GM12874 (cell line): ENCODE measurements around the gene MAFG.

ENCODE experiments used
- TF ChIP-seq, protein P1 (sequence below): IDR thresholded peaks from 2 replicates; pipeline ENCODE4 v1.5.1; 2011; ENCODE audit warnings: low read depth, mild to moderate bottlenecking, control low read depth, low read length, moderate library complexity; ENCODE audit not compliant: insufficient read depth

MAFG gene

DNA sequence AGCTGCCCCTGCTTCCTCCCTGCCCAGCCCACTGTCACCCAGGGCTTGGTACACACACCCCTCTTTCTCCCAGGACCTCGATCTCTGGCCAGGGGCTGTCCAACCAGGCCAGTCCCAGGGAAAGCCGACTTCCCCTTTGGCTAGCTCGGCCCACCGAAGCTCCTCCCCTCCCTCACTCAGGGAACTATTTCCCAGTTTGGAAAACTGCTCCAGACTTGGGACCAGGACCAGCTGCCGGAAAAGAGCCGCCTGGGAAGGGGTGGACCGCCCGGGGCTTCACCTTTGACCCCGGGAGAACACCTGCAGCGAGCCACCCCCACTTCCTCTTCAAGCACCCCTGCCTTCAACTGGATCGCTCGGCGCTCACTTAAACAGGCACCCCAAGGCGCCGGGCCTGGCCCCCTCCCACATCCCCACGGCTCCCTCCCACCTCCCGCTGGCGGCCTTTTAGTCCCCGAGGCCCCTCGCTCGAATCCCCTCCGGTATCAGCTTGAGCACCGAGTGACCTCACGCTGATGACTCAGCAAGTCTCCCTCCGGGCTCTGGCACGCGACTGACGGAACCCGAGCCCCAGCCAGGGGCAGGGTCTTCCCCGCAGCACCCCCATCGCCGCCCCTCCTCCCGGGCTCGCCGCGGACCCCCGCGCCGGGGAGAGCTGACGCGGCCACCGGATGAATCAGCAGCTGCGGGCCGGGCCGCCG lies 934 bp downstream of the MAFG start:
- TF ChIP-seq, protein P1, sequence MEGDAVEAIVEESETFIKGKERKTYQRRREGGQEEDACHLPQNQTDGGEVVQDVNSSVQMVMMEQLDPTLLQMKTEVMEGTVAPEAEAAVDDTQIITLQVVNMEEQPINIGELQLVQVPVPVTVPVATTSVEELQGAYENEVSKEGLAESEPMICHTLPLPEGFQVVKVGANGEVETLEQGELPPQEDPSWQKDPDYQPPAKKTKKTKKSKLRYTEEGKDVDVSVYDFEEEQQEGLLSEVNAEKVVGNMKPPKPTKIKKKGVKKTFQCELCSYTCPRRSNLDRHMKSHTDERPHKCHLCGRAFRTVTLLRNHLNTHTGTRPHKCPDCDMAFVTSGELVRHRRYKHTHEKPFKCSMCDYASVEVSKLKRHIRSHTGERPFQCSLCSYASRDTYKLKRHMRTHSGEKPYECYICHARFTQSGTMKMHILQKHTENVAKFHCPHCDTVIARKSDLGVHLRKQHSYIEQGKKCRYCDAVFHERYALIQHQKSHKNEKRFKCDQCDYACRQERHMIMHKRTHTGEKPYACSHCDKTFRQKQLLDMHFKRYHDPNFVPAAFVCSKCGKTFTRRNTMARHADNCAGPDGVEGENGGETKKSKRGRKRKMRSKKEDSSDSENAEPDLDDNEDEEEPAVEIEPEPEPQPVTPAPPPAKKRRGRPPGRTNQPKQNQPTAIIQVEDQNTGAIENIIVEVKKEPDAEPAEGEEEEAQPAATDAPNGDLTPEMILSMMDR: no peak

DNA sequence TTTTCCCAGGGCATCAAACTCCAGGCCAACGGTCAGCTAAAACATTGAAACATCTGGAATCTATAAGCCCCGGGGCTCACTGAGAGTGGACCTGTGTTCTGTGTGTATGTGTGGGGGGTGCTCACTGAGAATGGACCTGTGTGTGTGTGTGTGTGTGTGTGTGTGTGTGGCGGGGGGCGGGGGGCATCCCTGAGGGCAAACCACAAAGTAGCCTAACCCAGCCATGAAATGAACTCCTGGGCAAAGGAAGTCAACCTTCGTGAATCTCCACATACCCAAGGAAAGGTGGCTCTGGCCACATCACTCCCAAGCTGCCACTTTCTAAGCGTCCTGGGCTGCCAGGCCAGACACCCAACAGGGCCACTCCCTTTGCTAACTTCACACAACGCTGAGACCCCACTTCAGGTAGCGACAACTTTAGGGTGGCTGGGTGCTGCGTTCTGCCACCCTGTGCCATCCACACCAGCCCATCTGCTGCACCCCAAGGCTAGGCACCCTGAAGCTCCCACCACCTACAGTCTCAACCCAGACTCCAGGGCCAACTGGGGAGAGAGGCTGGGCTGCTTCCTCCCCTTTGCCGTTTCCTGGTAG lies 1.6 kb downstream of the MAFG start:
- TF ChIP-seq, protein P1: no peak

GRCh38 chr17:81924557-81925532 lies 2.7 kb downstream of the MAFG start:
- TF ChIP-seq, protein P1: no peak

DNA sequence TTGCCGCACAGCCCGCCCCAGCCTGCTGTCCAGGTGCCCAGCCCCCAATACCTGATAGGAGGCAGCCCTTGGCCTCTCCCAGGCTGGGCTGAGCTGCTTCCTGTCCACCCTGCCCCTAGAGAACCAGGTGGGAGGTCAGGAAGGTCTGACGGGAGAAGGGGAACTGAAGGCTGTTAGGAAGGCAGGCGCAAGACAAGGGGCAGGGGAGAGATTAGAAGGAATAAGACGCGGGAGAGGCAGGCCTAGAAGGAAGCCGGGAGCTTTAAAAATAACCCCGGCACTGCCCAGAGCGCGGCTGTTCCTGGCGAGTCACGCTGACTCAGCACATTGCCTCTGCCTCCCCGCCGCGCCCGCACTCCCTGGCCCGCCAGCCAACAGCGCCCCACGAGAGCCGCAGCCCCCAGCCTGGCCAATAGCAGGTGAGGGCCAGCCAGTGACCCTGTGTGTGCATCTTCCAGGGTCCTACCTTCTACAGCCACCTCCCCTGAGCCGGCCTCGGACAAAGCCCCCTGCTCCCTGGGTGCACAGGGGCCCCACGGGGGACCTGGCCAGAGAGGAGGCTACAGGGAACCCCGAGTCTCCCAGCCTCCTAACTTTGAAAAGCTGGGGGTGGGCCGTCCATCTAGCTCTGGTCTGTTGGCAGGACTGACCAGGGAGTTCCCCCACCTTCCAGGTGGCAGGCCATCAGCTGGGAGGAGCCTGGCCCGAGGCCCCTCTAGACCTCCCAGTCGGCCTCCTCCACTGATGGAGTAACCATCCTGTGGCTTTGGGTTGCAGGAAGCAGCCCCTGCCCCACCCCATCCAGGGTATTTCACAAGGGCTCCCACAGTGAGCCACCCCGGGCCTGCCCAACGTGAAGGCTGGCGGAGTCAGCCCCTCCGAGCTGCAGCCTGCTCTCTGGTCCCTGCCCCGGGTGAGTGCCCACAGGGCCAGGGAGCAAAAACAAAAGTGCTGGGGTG lies 4.0 kb downstream of the MAFG start:
- TF ChIP-seq, protein P1: no peak

DNA sequence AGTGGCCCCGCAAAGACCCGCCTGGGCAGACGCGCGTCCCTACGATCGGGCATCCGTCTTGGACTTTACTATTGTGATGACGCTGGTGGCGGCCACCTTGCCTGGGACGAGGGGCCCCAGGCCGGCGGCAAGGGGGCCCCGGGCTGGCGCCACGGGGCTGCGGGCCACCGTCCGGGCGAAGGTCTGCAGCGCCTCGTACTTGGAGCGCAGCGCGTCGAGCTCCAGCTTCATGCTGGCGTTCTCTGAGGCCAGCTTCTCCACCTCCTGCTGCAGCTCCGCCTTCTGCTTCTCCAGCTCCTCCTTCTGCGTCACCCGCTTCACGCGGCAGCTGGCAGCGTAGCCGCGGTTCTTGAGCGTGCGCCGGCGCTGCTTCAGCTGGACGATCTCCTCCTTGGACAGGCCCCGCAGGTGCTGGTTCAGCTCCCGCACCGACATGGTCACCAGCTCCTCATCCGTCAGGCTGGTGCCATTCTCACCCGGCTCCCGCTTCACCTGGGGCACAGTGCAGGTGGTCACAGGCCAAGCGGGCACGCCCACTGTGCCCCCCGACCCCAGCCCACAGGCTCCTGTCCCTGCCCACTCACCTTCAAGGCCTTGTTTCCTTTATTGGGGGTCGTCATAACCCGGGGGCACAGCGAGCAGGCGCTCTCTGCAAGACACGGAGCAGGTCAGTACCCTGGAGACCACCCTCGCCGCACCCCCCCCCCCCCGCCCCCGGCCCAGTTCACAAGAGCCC lies 4.8 kb downstream of the MAFG start:
- TF ChIP-seq, protein P1: no peak

DNA sequence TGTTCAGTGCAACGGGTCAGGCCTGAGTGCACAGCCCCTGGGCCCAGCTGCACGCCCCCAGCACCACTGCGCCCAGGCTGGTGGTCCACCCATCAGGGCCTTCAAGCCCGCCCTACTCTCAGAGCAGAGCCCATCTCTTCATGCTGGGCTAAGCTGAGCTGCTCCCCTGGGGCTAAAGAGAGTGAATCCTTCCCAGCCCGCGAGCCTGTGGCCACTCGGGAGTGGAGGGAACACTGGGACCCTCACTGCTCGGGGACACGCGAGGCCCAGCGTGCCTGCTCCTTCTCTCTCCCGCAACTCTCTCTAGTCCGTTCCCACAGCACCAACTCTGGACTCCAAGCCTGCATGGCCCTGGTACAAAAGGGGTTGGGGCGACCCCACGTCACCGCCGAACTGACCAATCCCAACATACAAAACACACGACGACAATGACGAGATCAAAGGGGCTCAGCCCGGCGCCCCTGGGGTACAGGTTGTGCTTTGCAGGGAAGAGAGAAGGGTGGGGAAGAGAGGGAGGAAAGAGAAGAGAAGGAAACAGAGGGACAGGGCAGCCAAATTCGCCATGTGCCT lies 5.5 kb downstream of the MAFG start:
- TF ChIP-seq, protein P1: no peak
